ENCODE results near the gene OR4C6.

DNA sequence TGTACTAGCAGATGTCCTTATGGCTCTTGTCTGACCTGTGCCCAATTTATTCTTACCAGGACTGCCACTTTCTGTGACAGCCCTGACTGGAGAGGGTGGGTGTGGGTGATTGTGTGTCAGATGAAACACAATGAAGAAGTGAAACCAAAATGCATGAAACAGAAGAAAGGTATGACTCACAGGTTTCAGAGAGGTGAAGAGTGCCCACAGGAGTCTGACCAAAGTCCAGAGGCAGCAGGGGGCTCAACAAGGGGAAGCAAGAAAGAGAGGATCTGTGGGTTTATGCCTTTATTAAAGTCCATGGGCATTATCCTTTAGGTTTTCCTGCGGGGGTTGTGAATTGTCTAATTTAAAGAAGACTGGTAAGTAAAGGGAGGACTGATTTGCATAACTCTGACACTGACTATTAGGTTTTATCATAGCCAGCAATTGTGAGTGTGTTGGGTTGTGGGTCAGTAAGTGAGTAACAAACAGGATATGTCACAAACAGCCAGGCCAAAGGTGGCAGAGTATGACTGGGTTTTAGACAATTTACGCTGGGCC lies 3.9 kb upstream of the OR4C6 start:
- TF ChIP-seq SMC3 (IDR thresholded peaks at IDR 0.05; ENCODE audit: low read depth, low read length) = no peak
- no peak for TF ChIP-seq POLR2A (IDR thresholded peaks at IDR 0.05; ENCODE audit: low read depth, low read length)
- TF ChIP-seq, protein P1, sequence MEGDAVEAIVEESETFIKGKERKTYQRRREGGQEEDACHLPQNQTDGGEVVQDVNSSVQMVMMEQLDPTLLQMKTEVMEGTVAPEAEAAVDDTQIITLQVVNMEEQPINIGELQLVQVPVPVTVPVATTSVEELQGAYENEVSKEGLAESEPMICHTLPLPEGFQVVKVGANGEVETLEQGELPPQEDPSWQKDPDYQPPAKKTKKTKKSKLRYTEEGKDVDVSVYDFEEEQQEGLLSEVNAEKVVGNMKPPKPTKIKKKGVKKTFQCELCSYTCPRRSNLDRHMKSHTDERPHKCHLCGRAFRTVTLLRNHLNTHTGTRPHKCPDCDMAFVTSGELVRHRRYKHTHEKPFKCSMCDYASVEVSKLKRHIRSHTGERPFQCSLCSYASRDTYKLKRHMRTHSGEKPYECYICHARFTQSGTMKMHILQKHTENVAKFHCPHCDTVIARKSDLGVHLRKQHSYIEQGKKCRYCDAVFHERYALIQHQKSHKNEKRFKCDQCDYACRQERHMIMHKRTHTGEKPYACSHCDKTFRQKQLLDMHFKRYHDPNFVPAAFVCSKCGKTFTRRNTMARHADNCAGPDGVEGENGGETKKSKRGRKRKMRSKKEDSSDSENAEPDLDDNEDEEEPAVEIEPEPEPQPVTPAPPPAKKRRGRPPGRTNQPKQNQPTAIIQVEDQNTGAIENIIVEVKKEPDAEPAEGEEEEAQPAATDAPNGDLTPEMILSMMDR (conservative IDR thresholded peaks at IDR 0.05; ENCODE audit: low read depth, low read length) = no peak
- no peak for TF ChIP-seq CEBPB (IDR thresholded peaks at IDR 0.05; ENCODE audit: low read depth, low read length)
- TF ChIP-seq MAZ (IDR thresholded peaks at IDR 0.05; ENCODE audit: borderline replicate concordance, low read depth, low read length) = no peak
- no peak for TF ChIP-seq BHLHE40 (IDR thresholded peaks at IDR 0.05; ENCODE audit: low read depth, low read length)
- no peak for TF ChIP-seq RFX5 (IDR thresholded peaks at IDR 0.05; ENCODE audit: low read depth, low read length)
- no peak for TF ChIP-seq RAD21 (IDR thresholded peaks at IDR 0.05; ENCODE audit: low read length)
- no peak for TF ChIP-seq RCOR1 (IDR thresholded peaks at IDR 0.05; ENCODE audit: insufficient replicate concordance, low read length)
- no peak for TF ChIP-seq MAFK (IDR thresholded peaks at IDR 0.05; ENCODE audit: low read depth, low read length)
- no peak for TF ChIP-seq MXI1 (IDR thresholded peaks at IDR 0.05; ENCODE audit: borderline replicate concordance, low read depth, low read length)
- TF ChIP-seq, protein P2, sequence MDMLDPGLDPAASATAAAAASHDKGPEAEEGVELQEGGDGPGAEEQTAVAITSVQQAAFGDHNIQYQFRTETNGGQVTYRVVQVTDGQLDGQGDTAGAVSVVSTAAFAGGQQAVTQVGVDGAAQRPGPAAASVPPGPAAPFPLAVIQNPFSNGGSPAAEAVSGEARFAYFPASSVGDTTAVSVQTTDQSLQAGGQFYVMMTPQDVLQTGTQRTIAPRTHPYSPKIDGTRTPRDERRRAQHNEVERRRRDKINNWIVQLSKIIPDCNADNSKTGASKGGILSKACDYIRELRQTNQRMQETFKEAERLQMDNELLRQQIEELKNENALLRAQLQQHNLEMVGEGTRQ (IDR thresholded peaks at IDR 0.05; ENCODE audit: low read depth, low read length) = no peak
- no peak for TF ChIP-seq CHD1 (IDR thresholded peaks at IDR 0.05; ENCODE audit: low read depth, low read length)
- TF ChIP-seq FOS (IDR thresholded peaks at IDR 0.05; ENCODE audit: low read depth, low read length) = no peak
